A549 (cell line): ENCODE results near the gene ANKS1B. TPM values are rescaled to one million over a fixed set of nuclear protein-coding genes. Genes with fewer than 3 reads are reported as not detected.

Experiments used
- ATAC-seq, 2 experiments: fragments of 200-7000 bp in 1 of 2; fragments of >200 bp in 1 of 2; cut with Nextera tagmentation in 1 of 2; cut with Tn5 transposase in 1 of 2; 3 replicates each; pipeline versions ENCODE4 v1.8.0 to v1.9.1; 2018 to 2020; ENCODE audit warnings: mild to moderate bottlenecking in 1 of 2, moderate library complexity in 1 of 2
- CTCF ChIA-PET: fragments of 300-600 bp; sonication (Branson Sonifier 250); formaldehyde crosslinking; extraction: SDS; loops from one replicate; lab custom pipeline; 2021; ENCODE audit warnings: antibody characterized with exemption, inconsistent platforms; lab: Yijun Ruan, JAX
- POLR2A ChIA-PET: fragments of 350-600 bp; formaldehyde crosslinking; extraction: SDS; loops from one replicate; lab custom pipeline; 2021; ENCODE audit warnings: antibody characterized with exemption, inconsistent platforms; lab: Yijun Ruan, JAX
- DNase-seq, 2 experiments: peaks; one replicate each; pipeline versions ENCODE4 v3.0.0 to v3.0.0-alpha.2; 2011 to 2016; ENCODE audit warnings: low read depth in 1 of 2, low spot score in 1 of 2
- FAIRE-seq: peaks from 2 replicates; lab custom pipeline; 2011; peaks lifted over from hg19 to GRCh38; lab: Jason Lieb, UNC
- H3K27ac ChIP-seq, 2 experiments: fragments of >200 bp; sonication (Bioruptor Twin); formaldehyde crosslinking; 3 replicates each; pipeline ENCODE4 v1.5.1; 2016 to 2017
- H3K4me1 ChIP-seq: fragments of >200 bp; sonication (Bioruptor Twin); formaldehyde crosslinking; 3 replicates; pipeline ENCODE4 v1.6.1; 2016
- H3K4me2 ChIP-seq: fragments of >200 bp; sonication (Bioruptor Twin); formaldehyde crosslinking; 3 replicates; pipeline ENCODE4 v1.6.1; 2016
- H3K4me3 ChIP-seq: fragments of >200 bp; sonication (Bioruptor Twin); formaldehyde crosslinking; 3 replicates; pipeline ENCODE4 v1.5.1; 2016
- H3K9me3 ChIP-seq: fragments of >200 bp; sonication (Bioruptor Twin); formaldehyde crosslinking; 3 replicates; pipeline ENCODE4 v1.6.1; 2016
- CBX2 ChIP-seq: fragments of 200-600 bp; sonication (generic); IDR thresholded peaks from 2 replicates; pipeline ENCODE4 v1.6.1; 2016; ENCODE audit warnings: low read depth, mild to moderate bottlenecking, borderline replicate concordance
- CHD2 ChIP-seq: fragments of 150-350 bp; IDR thresholded peaks from 2 replicates; pipeline ENCODE4 v1.6.1; 2014; ENCODE audit warnings: low read length; ENCODE audit not compliant: partially characterized antibody
- CHD4 ChIP-seq: fragments of 200-600 bp; sonication (generic); IDR thresholded peaks from 2 replicates; pipeline ENCODE4 v1.6.1; 2016; ENCODE audit warnings: antibody characterized with exemption, mild to moderate bottlenecking, borderline replicate concordance
- FOSB ChIP-seq: fragments of 250-450 bp; sonication (Bioruptor Pico); IDR thresholded peaks from 2 replicates; pipeline ENCODE4 v1.5.0; 2020; ENCODE audit warnings: mild to moderate bottlenecking, moderate library complexity
- FOXS1 ChIP-seq: fragments of 250-450 bp; sonication (Bioruptor Pico); IDR thresholded peaks from 2 replicates; pipeline ENCODE4 v1.5.0; 2020; ENCODE audit warnings: mild to moderate bottlenecking, moderate library complexity
- GATA3 ChIP-seq: IDR thresholded peaks from 2 replicates; pipeline ENCODE4 v1.6.1; 2012; ENCODE audit warnings: borderline replicate concordance
- KDM5A ChIP-seq: fragments of 200-600 bp; sonication (generic); IDR thresholded peaks from 2 replicates; pipeline ENCODE4 v1.6.1; 2016; ENCODE audit warnings: antibody characterized with exemption, mild to moderate bottlenecking
- MAZ ChIP-seq: fragments of 150-350 bp; IDR thresholded peaks from 2 replicates; pipeline ENCODE4 v1.6.1; 2014; ENCODE audit warnings: antibody characterized with exemption, low read depth, low read length, borderline replicate concordance
- NFE2L2 ChIP-seq: fragments of 150-350 bp; conservative IDR thresholded peaks from 2 replicates; pipeline ENCODE4 v1.6.1; 2014; ENCODE audit warnings: low read length
- PHF8 ChIP-seq: fragments of 200-600 bp; sonication (generic); IDR thresholded peaks from 2 replicates; pipeline ENCODE4 v1.6.1; 2016; ENCODE audit warnings: low read depth, mild to moderate bottlenecking, antibody characterized with exemption, moderate library complexity, borderline replicate concordance
- POLR2A ChIP-seq: IDR thresholded peaks from 2 replicates; pipeline ENCODE4 v1.6.1; 2012; ENCODE audit warnings: mild to moderate bottlenecking, low read length
- RAD21 ChIP-seq, 2 experiments: fragments of >200 bp in 1 of 2; sonication (Bioruptor Twin) in 1 of 2; formaldehyde crosslinking in 1 of 2; IDR thresholded peaks in 1 of 2; conservative IDR thresholded peaks in 1 of 2; 2 replicates in 1 of 2; 3 replicates in 1 of 2; pipeline ENCODE4 v1.6.1; 2012 to 2018; ENCODE audit warnings: inconsistent platforms in 1 of 2
- RCOR1 ChIP-seq: fragments of 150-350 bp; IDR thresholded peaks from 2 replicates; pipeline ENCODE4 v1.6.1; 2014; ENCODE audit warnings: antibody characterized with exemption, low read length, low read depth
- ZC3H11A ChIP-seq: fragments of 450-650 bp; IDR thresholded peaks from 2 replicates; pipeline ENCODE4 v1.6.1; 2014; ENCODE audit warnings: antibody characterized with exemption, mild to moderate bottlenecking
- ZFP36 ChIP-seq: fragments of 450-650 bp; IDR thresholded peaks from 2 replicates; pipeline ENCODE4 v1.6.1; 2014; ENCODE audit warnings: borderline replicate concordance; ENCODE audit not compliant: partially characterized antibody
- WGBS: methylation state at CpG from one replicate; pipeline ENCODE4 v1.1.6; 2017; ENCODE audit errors: missing lambda C conversion rate; 5-methylcytosine and 5-hydroxymethylcytosine counted together
- polyA plus RNA-seq, 4 experiments: library from polyadenylated mRNA; depleted of rRNA in 3 of 4; stranded (reverse); fragments of >200 nt; fragmentation: RNase III in 1 of 4; extraction: RNeasy Plus Mini Kit Qiagen cat#74134 plus additional on column Dnase treatment in 1 of 4; gene quantifications; 2 replicates in 3 of 4; 3 replicates in 1 of 4; pipeline ENCODE4 v1.2.3, GENCODE V29; 2011 to 2017
- TF ChIP-seq, protein P1 (sequence below): fragments of >200 bp; sonication (Bioruptor Twin); formaldehyde crosslinking; IDR thresholded peaks from 3 replicates; pipeline ENCODE4 v1.5.1; 2016
- TF ChIP-seq, protein P2 (sequence below): fragments of 450-650 bp; IDR thresholded peaks from 2 replicates; pipeline ENCODE4 v1.6.1; 2014; ENCODE audit warnings: antibody characterized with exemption
- TF ChIP-seq, protein P3 (sequence below): fragments of 250-450 bp; sonication (Bioruptor Pico); IDR thresholded peaks from 2 replicates; pipeline ENCODE4 v1.5.0; 2020; ENCODE audit warnings: low read depth, mild to moderate bottlenecking, moderate library complexity
- TF ChIP-seq, protein P4 (sequence below): fragments of 150-350 bp; IDR thresholded peaks from 2 replicates; pipeline ENCODE4 v1.6.1; 2014; ENCODE audit warnings: low read depth, mild to moderate bottlenecking, low read length
- TF ChIP-seq, protein P5 (sequence below): IDR thresholded peaks from 2 replicates; pipeline ENCODE4 v1.6.1; 2012
- TF ChIP-seq, protein P6 (sequence below): IDR thresholded peaks from 2 replicates; pipeline ENCODE4 v1.6.1; 2012; ENCODE audit warnings: low read depth, borderline replicate concordance
- TF ChIP-seq, protein P7 (sequence below): fragments of 250-450 bp; sonication (Bioruptor Pico); IDR thresholded peaks from 2 replicates; pipeline ENCODE4 v1.5.0; 2021; ENCODE audit warnings: mild to moderate bottlenecking, moderate library complexity, borderline replicate concordance
- TF ChIP-seq, protein P8 (sequence below): fragments of 200-600 bp; sonication (generic); IDR thresholded peaks from 2 replicates; pipeline ENCODE4 v1.6.1; 2016; ENCODE audit warnings: antibody characterized with exemption, mild to moderate bottlenecking, moderate library complexity

Gene ANKS1B
- polyA plus RNA-seq, 2 of the 4 experiments (the other 2 are of a cell fraction), result 1.5 to 2.2 TPM

DNA sequence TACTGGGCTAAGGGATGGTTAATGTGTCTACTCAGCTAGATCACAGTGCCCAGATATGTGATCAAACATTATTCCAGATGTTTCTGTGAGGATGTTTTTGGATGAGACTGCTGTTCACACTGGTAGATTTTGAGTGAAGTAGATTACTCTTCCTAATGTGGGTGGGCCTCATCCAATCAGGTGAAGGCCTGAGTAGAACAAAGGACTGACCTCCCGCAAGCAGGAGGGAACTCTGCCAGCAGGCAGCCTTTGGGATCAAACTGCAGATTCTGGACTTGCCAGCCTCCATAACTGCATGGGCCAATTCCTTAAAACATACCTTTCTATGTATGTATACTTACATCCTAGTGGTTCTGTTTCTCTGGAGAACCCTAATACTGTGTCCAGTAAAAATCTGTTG lies 1120.4 kb downstream of the ANKS1B start:
- no peak for FAIRE-seq
- CTCF ChIA-PET, result no interaction called here
- no peak for DNase-seq

DNA sequence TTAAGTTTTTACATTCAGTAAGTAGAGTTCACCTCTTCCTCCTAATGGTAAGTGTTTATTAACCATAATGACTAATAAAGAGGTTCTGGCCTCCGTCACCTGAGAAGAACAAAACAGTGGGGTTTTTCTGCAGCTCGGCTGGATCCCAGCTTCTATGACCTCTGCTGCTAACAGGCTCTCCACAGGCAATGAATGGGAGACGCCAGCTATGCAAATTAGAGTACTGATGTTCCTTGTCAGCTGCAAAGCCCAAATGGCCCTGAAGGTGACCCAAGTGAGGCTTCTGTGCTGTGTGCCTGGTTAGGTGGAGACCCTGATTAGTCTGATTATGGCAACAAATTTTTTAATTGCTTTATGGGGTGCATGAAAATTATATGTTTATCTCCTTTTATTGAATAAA lies 1121.6 kb downstream of the ANKS1B start:
- H3K27ac ChIP-seq, result no peak overlapping the region
- DNase-seq (no peak), ATAC-seq (0 out of 6 replicates have a peak, but pooled peaks of 1 of the 2 experiments have one; percentile 47), FAIRE-seq (no peak)
- no peak overlapping the region for H3K4me3 ChIP-seq
- no peaks in the 10 kb centered on the region for H3K9me3 ChIP-seq
- WGBS, result 26% methylated on average over 3 of the region's 3 CpGs
- ChIA-PET CTCF (no interaction called here), POLR2A (no interaction called here)
- no peak overlapping the region for H3K4me2 ChIP-seq
- no peaks in the 10 kb centered on the region for H3K4me1 ChIP-seq
- TF ChIP-seq, protein P1, sequence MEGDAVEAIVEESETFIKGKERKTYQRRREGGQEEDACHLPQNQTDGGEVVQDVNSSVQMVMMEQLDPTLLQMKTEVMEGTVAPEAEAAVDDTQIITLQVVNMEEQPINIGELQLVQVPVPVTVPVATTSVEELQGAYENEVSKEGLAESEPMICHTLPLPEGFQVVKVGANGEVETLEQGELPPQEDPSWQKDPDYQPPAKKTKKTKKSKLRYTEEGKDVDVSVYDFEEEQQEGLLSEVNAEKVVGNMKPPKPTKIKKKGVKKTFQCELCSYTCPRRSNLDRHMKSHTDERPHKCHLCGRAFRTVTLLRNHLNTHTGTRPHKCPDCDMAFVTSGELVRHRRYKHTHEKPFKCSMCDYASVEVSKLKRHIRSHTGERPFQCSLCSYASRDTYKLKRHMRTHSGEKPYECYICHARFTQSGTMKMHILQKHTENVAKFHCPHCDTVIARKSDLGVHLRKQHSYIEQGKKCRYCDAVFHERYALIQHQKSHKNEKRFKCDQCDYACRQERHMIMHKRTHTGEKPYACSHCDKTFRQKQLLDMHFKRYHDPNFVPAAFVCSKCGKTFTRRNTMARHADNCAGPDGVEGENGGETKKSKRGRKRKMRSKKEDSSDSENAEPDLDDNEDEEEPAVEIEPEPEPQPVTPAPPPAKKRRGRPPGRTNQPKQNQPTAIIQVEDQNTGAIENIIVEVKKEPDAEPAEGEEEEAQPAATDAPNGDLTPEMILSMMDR, result no peak
- TF ChIP-seq ZFP36 (no peak), CHD4 (no peak), MAZ (no peak), PHF8 (no peak), RAD21 (conservative IDR thresholded peaks at IDR 0.05 in 1 of 2, IDR thresholded peaks at IDR 0.05 in 1 of 2) (no peak), ZC3H11A (no peak), POLR2A (no peak), CHD2 (no peak), CBX2 (no peak)
- TF ChIP-seq, protein P2, sequence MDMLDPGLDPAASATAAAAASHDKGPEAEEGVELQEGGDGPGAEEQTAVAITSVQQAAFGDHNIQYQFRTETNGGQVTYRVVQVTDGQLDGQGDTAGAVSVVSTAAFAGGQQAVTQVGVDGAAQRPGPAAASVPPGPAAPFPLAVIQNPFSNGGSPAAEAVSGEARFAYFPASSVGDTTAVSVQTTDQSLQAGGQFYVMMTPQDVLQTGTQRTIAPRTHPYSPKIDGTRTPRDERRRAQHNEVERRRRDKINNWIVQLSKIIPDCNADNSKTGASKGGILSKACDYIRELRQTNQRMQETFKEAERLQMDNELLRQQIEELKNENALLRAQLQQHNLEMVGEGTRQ, result no peak
- TF ChIP-seq, protein P3, sequence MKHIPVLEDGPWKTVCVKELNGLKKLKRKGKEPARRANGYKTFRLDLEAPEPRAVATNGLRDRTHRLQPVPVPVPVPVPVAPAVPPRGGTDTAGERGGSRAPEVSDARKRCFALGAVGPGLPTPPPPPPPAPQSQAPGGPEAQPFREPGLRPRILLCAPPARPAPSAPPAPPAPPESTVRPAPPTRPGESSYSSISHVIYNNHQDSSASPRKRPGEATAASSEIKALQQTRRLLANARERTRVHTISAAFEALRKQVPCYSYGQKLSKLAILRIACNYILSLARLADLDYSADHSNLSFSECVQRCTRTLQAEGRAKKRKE, result no peak
- TF ChIP-seq, protein P4, sequence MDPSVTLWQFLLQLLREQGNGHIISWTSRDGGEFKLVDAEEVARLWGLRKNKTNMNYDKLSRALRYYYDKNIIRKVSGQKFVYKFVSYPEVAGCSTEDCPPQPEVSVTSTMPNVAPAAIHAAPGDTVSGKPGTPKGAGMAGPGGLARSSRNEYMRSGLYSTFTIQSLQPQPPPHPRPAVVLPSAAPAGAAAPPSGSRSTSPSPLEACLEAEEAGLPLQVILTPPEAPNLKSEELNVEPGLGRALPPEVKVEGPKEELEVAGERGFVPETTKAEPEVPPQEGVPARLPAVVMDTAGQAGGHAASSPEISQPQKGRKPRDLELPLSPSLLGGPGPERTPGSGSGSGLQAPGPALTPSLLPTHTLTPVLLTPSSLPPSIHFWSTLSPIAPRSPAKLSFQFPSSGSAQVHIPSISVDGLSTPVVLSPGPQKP, result no peak
- TF ChIP-seq, protein P5, sequence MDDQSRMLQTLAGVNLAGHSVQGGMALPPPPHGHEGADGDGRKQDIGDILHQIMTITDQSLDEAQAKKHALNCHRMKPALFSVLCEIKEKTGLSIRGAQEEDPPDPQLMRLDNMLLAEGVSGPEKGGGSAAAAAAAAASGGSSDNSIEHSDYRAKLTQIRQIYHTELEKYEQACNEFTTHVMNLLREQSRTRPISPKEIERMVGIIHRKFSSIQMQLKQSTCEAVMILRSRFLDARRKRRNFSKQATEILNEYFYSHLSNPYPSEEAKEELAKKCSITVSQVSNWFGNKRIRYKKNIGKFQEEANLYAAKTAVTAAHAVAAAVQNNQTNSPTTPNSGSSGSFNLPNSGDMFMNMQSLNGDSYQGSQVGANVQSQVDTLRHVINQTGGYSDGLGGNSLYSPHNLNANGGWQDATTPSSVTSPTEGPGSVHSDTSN, result no peak
- TF ChIP-seq, protein P6, sequence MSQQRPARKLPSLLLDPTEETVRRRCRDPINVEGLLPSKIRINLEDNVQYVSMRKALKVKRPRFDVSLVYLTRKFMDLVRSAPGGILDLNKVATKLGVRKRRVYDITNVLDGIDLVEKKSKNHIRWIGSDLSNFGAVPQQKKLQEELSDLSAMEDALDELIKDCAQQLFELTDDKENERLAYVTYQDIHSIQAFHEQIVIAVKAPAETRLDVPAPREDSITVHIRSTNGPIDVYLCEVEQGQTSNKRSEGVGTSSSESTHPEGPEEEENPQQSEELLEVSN, result no peak
- TF ChIP-seq, protein P7, sequence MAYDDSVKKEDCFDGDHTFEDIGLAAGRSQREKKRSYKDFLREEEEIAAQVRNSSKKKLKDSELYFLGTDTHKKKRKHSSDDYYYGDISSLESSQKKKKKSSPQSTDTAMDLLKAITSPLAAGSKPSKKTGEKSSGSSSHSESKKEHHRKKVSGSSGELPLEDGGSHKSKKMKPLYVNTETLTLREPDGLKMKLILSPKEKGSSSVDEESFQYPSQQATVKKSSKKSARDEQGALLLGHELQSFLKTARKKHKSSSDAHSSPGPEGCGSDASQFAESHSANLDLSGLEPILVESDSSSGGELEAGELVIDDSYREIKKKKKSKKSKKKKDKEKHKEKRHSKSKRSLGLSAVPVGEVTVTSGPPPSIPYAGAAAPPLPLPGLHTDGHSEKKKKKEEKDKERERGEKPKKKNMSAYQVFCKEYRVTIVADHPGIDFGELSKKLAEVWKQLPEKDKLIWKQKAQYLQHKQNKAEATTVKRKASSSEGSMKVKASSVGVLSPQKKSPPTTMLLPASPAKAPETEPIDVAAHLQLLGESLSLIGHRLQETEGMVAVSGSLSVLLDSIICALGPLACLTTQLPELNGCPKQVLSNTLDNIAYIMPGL (CRISPR knock-in tag), result no peak

More for the DNA sequence above, 1120.4 kb downstream of the ANKS1B start:
- no peak for ATAC-seq
- Histone ChIP-seq H3K4me1 (no peaks in the 10 kb centered on the region), H3K9me3 (no peaks in the 10 kb centered on the region), H3K4me3 (no peak overlapping the region), H3K27ac (no peak overlapping the region), H3K4me2 (no peak overlapping the region)
- TF ChIP-seq, protein P8, sequence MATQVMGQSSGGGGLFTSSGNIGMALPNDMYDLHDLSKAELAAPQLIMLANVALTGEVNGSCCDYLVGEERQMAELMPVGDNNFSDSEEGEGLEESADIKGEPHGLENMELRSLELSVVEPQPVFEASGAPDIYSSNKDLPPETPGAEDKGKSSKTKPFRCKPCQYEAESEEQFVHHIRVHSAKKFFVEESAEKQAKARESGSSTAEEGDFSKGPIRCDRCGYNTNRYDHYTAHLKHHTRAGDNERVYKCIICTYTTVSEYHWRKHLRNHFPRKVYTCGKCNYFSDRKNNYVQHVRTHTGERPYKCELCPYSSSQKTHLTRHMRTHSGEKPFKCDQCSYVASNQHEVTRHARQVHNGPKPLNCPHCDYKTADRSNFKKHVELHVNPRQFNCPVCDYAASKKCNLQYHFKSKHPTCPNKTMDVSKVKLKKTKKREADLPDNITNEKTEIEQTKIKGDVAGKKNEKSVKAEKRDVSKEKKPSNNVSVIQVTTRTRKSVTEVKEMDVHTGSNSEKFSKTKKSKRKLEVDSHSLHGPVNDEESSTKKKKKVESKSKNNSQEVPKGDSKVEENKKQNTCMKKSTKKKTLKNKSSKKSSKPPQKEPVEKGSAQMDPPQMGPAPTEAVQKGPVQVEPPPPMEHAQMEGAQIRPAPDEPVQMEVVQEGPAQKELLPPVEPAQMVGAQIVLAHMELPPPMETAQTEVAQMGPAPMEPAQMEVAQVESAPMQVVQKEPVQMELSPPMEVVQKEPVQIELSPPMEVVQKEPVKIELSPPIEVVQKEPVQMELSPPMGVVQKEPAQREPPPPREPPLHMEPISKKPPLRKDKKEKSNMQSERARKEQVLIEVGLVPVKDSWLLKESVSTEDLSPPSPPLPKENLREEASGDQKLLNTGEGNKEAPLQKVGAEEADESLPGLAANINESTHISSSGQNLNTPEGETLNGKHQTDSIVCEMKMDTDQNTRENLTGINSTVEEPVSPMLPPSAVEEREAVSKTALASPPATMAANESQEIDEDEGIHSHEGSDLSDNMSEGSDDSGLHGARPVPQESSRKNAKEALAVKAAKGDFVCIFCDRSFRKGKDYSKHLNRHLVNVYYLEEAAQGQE, result no peak
- TF ChIP-seq KDM5A (no peak), RCOR1 (no peak), GATA3 (no peak), FOSB (CRISPR knock-in tag) (no peak), ZC3H11A (no peak), FOXS1 (CRISPR knock-in tag) (no peak), NFE2L2 (no peak)
- TF ChIP-seq, protein P6, result no peak
- WGBS, result 88% methylated on average over 1 of the region's 1 CpG
- POLR2A ChIA-PET, result no interaction called here
